Left forelimb (tissue), 1 donor: Measurements from ENCODE around the gene UBE2Q1.

Experiments used
- DNase-seq: peaks from one replicate; pipeline ENCODE4 v3.0.0-alpha.2; 2018; ENCODE audit warnings: low spot score

UBE2Q1 gene

GRCh38 chr1:154557939-154558719 is at the start of gene UBE2Q1:
Gene UBE2Q1 (minus strand): TSS chr1:154558662. CDS start chr1:154558553, 109 bp downstream.
- DNase-seq = peak; percentile 70

- DNase-seq = peak; percentile 92
These were observed 49.3 kb upstream of the UBE2Q1 start, which contains the start of gene ADAR for GRCh38 chr1:154607609-154608396. Gene ADAR (minus strand): TSS chr1:154608186. CDS start chr1:154608006, 180 bp downstream.

GRCh38 chr1:154607106-154607608 is 48.7 kb upstream of the UBE2Q1 start:
- no peak for DNase-seq

GRCh38 chr1:154605534-154605933 is 47.1 kb upstream of the UBE2Q1 start:
- DNase-seq = no peak

- no peak for DNase-seq
These were observed 44.9 kb upstream of the UBE2Q1 start for GRCh38 chr1:154603317-154603716.

GRCh38 chr1:154599658-154600057 is 41.2 kb upstream of the UBE2Q1 start:
- DNase-seq = no peak

GRCh38 chr1:154598871-154599635 is 40.6 kb upstream of the UBE2Q1 start:
- no peak for DNase-seq

GRCh38 chr1:154595621-154596020 is 37.2 kb upstream of the UBE2Q1 start:
- no peak for DNase-seq

GRCh38 chr1:154594811-154595210 is 36.3 kb upstream of the UBE2Q1 start:
- DNase-seq = no peak

- no peak for DNase-seq
These were observed 34.9 kb upstream of the UBE2Q1 start for GRCh38 chr1:154593390-154593789.

GRCh38 chr1:154591206-154591605 is 32.7 kb upstream of the UBE2Q1 start:
- DNase-seq = no peak

- DNase-seq = no peak
These were observed 32.3 kb upstream of the UBE2Q1 start for GRCh38 chr1:154590756-154591155.

GRCh38 chr1:154589780-154590179 is 31.3 kb upstream of the UBE2Q1 start:
- no peak for DNase-seq

- no peak for DNase-seq
These were observed 28.2 kb upstream of the UBE2Q1 start for GRCh38 chr1:154586641-154587040.

GRCh38 chr1:154586231-154586630 is 27.8 kb upstream of the UBE2Q1 start:
- no peak for DNase-seq

GRCh38 chr1:154584267-154584994 is 26.0 kb upstream of the UBE2Q1 start:
- DNase-seq = no peak

- DNase-seq = no peak
These were observed 25.3 kb upstream of the UBE2Q1 start for GRCh38 chr1:154583773-154584172.

- no peak for DNase-seq
These were observed 24.4 kb upstream of the UBE2Q1 start for GRCh38 chr1:154582885-154583284.

GRCh38 chr1:154581766-154582165 is 23.3 kb upstream of the UBE2Q1 start:
- no peak for DNase-seq

GRCh38 chr1:154579374-154579773 is 20.9 kb upstream of the UBE2Q1 start:
- no peak for DNase-seq

GRCh38 chr1:154578058-154578418 is 19.6 kb upstream of the UBE2Q1 start:
- DNase-seq = no peak
